ENCODE results near the gene SLC17A7.

SLC17A7 gene

GRCh38 chr19:49441210-49441959 is at the start of gene SLC17A7:
Gene SLC17A7 (minus strand): TSS chr19:49441527. CDS start chr19:49441379, 148 bp downstream.
- no peak within 1 kb of the TSS for H3K4me3 ChIP-seq (replicated peaks; ENCODE audit: low read depth, low read length)
- TF ChIP-seq CTCF (IDR thresholded peaks at IDR 0.05; ENCODE audit: low read depth, low read length, missing control alignments) = no peak
- no peak for DNase-seq (ENCODE audit: extremely low read depth, low read depth)

- TF ChIP-seq CTCF (IDR thresholded peaks at IDR 0.05; ENCODE audit: low read depth, low read length, missing control alignments) = no peak
- DNase-seq (ENCODE audit: extremely low read depth, low read depth) = no peak
- peak overlapping the region; percentile 100 for H3K4me3 ChIP-seq (replicated peaks; ENCODE audit: low read depth, low read length)
These were observed 49.1 kb upstream of the SLC17A7 start for GRCh38 chr19:49490287-49491029.

GRCh38 chr19:49489601-49490167 is 48.4 kb upstream of the SLC17A7 start:
- no peak for DNase-seq (ENCODE audit: extremely low read depth, low read depth)
- peak overlapping the region; percentile 100 for H3K4me3 ChIP-seq (replicated peaks; ENCODE audit: low read depth, low read length)
- no peak for TF ChIP-seq CTCF (IDR thresholded peaks at IDR 0.05; ENCODE audit: low read depth, low read length, missing control alignments)

GRCh38 chr19:49488863-49489537 is 47.7 kb upstream of the SLC17A7 start:
- no peak for DNase-seq (ENCODE audit: extremely low read depth, low read depth)
- TF ChIP-seq CTCF (IDR thresholded peaks at IDR 0.05; ENCODE audit: low read depth, low read length, missing control alignments) = no peak
- peak overlapping the region; percentile 100 for H3K4me3 ChIP-seq (replicated peaks; ENCODE audit: low read depth, low read length)

GRCh38 chr19:49488046-49488862 is 46.9 kb upstream of the SLC17A7 start:
- peak overlapping the region; percentile 100 for H3K4me3 ChIP-seq (replicated peaks; ENCODE audit: low read depth, low read length)
- no peak for TF ChIP-seq CTCF (IDR thresholded peaks at IDR 0.05; ENCODE audit: low read depth, low read length, missing control alignments)
- no peak for DNase-seq (ENCODE audit: extremely low read depth, low read depth)
